SK-N-SH (cell line): ENCODE data around the gene ARHGAP6.

Experiments
- CHD2 ChIP-seq: fragments of 150-350 bp; IDR thresholded peaks from 2 replicates; pipeline ENCODE4 v1.6.1; 2018; ENCODE audit warnings: low read length; ENCODE audit not compliant: partially characterized antibody
- CTCF ChIP-seq: fragments of 200-600 bp; sonication (generic); IDR thresholded peaks from 2 replicates; pipeline ENCODE4 v1.6.1; 2017; ENCODE audit warnings: antibody characterized with exemption, mild to moderate bottlenecking, moderate library complexity
- NRF1 ChIP-seq: IDR thresholded peaks from 2 replicates; pipeline ENCODE4 v1.6.1; 2012; ENCODE audit warnings: low read depth, mild to moderate bottlenecking, low read length
- TEAD4 ChIP-seq: IDR thresholded peaks from 2 replicates; pipeline ENCODE4 v1.4.0; 2012; ENCODE audit warnings: mild to moderate bottlenecking, borderline replicate concordance; ENCODE audit not compliant: insufficient read depth

GRCh38 chrX:11430271-11430670 lies 235.4 kb downstream of the ARHGAP6 start:
- TF ChIP-seq CTCF (no peak), NRF1 (no peak), CHD2 (no peak), TEAD4 (no peak)
